Transverse colon (tissue), 3 donors: ENCODE measurements around the gene ANKDD1B.

Experiments used
- POLR2A ChIP-seq: fragments of 450-650 bp; IDR thresholded peaks from one replicate; pipeline ENCODE4 v1.6.1; 2016; ENCODE audit warnings: antibody characterized with exemption, mild to moderate bottlenecking, moderate library complexity
- TF ChIP-seq, protein P1 (sequence below), 5 experiments: fragments of 200-600 bp in 3 of 5; fragments of 450-650 bp in 2 of 5; sonication (generic) in 3 of 5; IDR thresholded peaks; 1 replicate in 2 of 5; 2 replicates in 3 of 5; pipeline ENCODE4 v1.5.1; 2016 to 2017; ENCODE audit warnings: antibody characterized with exemption in 5 of 5, inconsistent platforms in 3 of 5, mild to moderate bottlenecking in 2 of 5, moderate library complexity in 1 of 5

DNA sequence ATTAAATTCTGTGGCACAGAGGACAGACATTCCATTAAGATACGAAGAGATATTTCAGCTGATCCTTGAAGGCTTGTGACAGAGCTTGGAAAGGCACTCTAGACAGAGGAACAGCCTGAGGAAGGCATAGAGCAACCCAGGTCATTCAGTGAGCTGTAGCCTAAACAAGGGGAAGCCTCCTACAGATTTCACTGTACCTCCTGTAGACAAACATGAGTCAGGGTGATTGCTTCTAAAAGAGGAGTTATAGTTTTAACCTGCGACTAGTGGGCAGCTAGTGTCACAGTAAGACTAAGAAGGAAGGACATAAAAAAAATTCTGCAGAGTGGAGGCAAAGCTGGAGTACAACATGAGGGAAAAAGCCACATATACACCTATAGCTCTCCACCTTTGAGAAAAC lies 43.5 kb upstream of the ANKDD1B start:
- TF ChIP-seq, protein P1, sequence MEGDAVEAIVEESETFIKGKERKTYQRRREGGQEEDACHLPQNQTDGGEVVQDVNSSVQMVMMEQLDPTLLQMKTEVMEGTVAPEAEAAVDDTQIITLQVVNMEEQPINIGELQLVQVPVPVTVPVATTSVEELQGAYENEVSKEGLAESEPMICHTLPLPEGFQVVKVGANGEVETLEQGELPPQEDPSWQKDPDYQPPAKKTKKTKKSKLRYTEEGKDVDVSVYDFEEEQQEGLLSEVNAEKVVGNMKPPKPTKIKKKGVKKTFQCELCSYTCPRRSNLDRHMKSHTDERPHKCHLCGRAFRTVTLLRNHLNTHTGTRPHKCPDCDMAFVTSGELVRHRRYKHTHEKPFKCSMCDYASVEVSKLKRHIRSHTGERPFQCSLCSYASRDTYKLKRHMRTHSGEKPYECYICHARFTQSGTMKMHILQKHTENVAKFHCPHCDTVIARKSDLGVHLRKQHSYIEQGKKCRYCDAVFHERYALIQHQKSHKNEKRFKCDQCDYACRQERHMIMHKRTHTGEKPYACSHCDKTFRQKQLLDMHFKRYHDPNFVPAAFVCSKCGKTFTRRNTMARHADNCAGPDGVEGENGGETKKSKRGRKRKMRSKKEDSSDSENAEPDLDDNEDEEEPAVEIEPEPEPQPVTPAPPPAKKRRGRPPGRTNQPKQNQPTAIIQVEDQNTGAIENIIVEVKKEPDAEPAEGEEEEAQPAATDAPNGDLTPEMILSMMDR (IDR thresholded peaks at IDR 0.05): no peak
- no peak for TF ChIP-seq POLR2A
